Bronchial epithelial cell (primary cell): ENCODE results near the gene SIRPB1. TPM values are rescaled to one million over a fixed set of nuclear protein-coding genes. Genes with fewer than 3 reads are reported as not detected.
"Not testable (repeated sequence)": the region's sequence is repeated elsewhere in the genome, so short reads cannot be mapped to it uniquely, and the experiment has no call there.

Experiments used
- DNase-seq: peaks from one replicate; pipeline ENCODE4 v3.0.0-alpha.2; 2010; ENCODE audit warnings: low read depth
- FAIRE-seq: peaks from 2 replicates; lab custom pipeline; 2011; peaks lifted over from hg19 to GRCh38; lab: Jason Lieb, UNC
- H3K27me3 ChIP-seq: 2 replicates; pipeline ENCODE4 v1.5.1; 2011; ENCODE audit warnings: low read length; ENCODE audit not compliant: control insufficient read depth, insufficient read depth
- H3K36me3 ChIP-seq: 2 replicates; pipeline ENCODE4 v1.5.1; 2011; ENCODE audit warnings: low read length; ENCODE audit not compliant: control insufficient read depth, insufficient read depth
- H3K4me3 ChIP-seq: 2 replicates; pipeline ENCODE4 v1.5.1; 2011; ENCODE audit warnings: mild to moderate bottlenecking, low read depth, low read length, control low read depth
- total RNA-seq: library from RNA; depleted of rRNA; stranded (reverse); fragments of >200 nt; gene quantifications from 2 replicates; pipeline ENCODE4 v1.2.1, GENCODE V29; 2014
- TF ChIP-seq, protein P1 (sequence below): IDR thresholded peaks from 2 replicates; pipeline ENCODE4 v1.5.1; 2011; ENCODE audit warnings: mild to moderate bottlenecking, moderate library complexity, low read length, control low read depth, inconsistent platforms; ENCODE audit not compliant: insufficient read depth, severe bottlenecking

SIRPB1 gene
- total RNA-seq, 1 donor from 2014 or later: not detected

DNA sequence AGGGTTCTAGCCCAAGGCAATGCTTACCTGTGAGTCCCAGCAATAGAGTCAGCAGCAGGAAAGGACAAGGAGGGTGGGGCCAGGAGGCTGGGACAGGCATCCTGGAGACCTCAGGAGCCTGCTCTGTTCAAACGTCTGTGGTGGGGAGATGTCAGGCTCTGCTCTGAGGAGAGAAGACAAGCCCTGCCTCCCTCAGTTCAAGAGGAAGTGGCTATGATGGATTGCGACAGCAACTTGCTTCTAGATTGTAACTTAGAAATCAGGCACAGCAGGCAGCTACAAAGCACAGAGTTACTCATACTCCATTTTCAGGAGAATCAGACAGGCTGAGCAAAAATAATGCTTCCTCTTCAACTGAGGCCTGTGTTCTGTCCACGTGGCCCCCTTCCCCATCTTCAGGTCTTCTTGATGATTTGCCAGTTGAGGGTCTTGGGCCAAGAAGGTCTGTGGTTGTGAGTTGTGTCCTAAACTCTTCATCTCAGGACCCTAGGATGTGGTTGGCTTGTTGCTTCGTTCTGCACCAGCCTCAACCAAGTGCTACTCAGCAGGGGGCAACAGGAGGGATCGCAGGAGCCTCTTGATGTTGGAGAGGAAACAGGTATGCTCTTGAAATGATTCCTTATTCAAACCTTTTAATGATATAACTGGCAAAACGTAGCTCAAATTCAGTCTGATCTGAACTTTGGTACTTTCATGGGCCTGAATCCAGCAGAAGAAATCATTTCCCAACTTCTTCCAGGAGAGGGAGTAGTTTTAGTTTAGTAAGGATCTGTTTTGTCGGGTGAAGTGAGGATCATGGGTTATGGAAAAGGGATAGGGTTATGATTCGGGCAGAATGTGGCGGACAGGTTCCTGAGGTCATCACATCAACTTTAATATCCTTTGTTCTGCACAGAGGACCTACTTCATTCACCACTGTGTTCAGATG is 31.0 kb downstream of the SIRPB1 start:
- H3K4me3 ChIP-seq: no peak overlapping the region
- DNase-seq: peak; percentile 63
- H3K36me3 ChIP-seq: no peaks in the 10 kb centered on the region
- TF ChIP-seq, protein P1, sequence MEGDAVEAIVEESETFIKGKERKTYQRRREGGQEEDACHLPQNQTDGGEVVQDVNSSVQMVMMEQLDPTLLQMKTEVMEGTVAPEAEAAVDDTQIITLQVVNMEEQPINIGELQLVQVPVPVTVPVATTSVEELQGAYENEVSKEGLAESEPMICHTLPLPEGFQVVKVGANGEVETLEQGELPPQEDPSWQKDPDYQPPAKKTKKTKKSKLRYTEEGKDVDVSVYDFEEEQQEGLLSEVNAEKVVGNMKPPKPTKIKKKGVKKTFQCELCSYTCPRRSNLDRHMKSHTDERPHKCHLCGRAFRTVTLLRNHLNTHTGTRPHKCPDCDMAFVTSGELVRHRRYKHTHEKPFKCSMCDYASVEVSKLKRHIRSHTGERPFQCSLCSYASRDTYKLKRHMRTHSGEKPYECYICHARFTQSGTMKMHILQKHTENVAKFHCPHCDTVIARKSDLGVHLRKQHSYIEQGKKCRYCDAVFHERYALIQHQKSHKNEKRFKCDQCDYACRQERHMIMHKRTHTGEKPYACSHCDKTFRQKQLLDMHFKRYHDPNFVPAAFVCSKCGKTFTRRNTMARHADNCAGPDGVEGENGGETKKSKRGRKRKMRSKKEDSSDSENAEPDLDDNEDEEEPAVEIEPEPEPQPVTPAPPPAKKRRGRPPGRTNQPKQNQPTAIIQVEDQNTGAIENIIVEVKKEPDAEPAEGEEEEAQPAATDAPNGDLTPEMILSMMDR: no peak
- FAIRE-seq: no peak
- no peaks in the 10 kb centered on the region for H3K27me3 ChIP-seq

DNA sequence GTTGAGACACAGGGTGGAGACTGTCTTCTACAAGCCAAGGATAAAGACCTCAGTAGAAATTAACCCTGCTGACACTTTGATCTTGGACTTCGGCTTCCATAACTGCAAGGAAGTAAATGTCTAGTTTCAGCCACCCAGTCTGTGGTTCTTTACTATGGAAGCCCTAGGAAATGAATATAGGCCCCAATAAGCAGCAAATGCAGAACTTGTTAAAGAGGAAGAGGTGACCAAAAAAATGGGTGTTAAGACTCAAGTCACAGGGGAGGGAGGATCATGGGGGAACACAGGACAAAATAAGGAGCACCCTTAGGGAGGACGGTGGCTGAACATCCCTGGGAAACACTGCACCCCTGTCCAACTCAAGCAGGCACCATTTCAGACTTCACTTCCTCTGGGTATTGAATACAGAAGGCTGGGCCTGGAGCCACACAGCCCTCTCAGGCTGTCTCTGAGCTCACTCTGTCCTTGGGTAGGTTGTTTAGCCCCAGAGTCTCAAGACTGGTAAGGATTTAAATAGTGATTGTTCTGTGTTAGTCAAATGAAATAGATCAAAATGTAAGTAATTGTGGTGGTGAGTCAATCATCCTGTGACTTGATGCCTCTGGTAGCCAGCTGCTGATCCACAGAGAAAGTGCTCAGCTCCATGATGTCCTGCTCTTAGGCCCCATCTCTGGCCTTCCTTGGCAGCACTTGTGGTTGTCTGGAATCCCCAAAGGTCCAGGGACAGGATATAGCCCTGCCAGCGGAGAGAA is 31.9 kb downstream of the SIRPB1 start:
- TF ChIP-seq, protein P1: no peak
- FAIRE-seq (no peak), DNase-seq (peak; percentile 48)
- no peak overlapping the region for H3K4me3 ChIP-seq
- no peaks in the 10 kb centered on the region for H3K36me3 ChIP-seq
- no peaks in the 10 kb centered on the region for H3K27me3 ChIP-seq

DNA sequence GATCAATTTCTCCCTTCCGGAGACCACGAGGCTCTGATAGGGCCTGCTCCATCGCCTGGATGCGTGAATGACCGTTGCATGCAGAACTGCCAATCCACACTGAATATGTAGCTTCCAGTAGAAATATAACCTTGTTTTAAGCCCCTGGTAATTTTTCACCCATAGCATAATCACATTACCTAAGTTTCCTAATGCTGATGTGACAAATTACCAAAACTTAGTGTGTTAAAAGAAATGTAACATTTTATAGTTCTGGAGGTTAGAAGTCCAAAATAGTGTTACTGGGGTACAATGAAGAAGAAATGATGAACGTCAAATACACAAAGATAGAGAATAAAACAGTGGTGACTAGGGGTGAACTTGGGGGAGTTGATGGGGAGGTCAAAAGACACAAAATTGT is 40.3 kb downstream of the SIRPB1 start:
- no peaks in the 10 kb centered on the region for H3K27me3 ChIP-seq
- DNase-seq: no peak
- H3K4me3 ChIP-seq: no peak overlapping the region
- no peak for FAIRE-seq
- TF ChIP-seq, protein P1: no peak
- no peaks in the 10 kb centered on the region for H3K36me3 ChIP-seq

DNA sequence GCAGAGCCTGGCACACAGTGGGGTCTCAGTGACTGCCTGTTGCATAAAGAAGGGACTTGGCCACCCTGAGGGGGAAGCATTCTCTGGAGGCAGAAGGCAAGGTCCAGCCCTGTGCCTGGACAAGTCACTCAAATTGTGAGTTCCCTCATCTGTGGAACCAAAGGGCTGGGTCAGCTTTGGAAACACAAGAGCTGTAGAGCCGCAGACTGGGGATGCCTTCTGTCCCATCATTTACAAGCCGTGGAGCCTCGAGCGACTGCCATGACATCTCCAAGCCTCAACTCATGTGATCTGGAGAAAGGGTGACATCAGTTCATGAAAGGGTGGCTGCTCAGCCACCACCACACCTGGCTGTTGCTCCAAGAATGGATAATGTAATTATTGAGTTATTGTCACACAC is 41.9 kb downstream of the SIRPB1 start:
- no peaks in the 10 kb centered on the region for H3K36me3 ChIP-seq
- TF ChIP-seq, protein P1: no peak
- FAIRE-seq (peak; percentile 47), DNase-seq (no peak)
- H3K4me3 ChIP-seq: no peak overlapping the region
- no peaks in the 10 kb centered on the region for H3K27me3 ChIP-seq

DNA sequence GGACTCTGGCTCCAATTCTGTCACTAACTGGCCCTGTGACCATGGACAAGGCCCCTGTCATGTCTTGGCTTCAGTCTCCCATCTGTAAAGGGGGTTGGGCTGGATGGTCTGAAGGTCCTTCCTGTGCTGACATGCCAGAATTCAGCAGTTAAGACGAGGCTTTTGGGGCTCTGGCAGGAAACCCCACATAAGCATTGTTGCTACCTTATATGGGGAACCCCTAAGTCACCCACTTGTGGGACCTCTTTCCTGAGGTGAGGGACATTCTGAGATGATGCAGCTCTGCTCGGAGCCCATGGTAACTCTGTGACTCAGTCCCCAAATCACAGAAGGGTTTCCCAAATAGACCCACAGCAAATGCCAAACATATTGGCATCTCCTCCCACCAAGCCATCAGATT is 42.5 kb downstream of the SIRPB1 start:
- not testable (repeated sequence) for DNase-seq, FAIRE-seq, H3K36me3 ChIP-seq, H3K27me3 ChIP-seq, H3K4me3 ChIP-seq

DNA sequence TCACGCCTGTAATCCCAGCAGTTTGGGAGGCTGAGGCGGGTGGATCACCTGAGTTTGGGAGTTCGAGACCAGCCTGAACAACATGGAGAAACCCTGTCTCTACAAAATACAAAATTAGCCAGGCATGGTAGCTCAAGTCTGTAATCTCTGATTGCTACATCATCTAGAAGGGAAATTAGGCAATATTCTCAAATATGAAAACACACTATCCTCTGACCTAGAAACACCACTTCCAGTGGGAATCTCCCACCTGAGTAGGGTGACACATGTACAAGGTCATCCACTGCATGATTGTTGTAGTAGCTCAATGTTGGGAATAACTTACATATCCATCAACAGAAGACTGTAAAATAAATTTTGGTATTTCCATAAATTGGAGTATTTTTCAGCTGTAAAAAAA is 43.2 kb downstream of the SIRPB1 start:
- no peaks in the 10 kb centered on the region for H3K27me3 ChIP-seq
- H3K36me3 ChIP-seq: no peaks in the 10 kb centered on the region
- FAIRE-seq (no peak), DNase-seq (peak; percentile 29)
- H3K4me3 ChIP-seq: no peak overlapping the region
- TF ChIP-seq, protein P1: no peak

DNA sequence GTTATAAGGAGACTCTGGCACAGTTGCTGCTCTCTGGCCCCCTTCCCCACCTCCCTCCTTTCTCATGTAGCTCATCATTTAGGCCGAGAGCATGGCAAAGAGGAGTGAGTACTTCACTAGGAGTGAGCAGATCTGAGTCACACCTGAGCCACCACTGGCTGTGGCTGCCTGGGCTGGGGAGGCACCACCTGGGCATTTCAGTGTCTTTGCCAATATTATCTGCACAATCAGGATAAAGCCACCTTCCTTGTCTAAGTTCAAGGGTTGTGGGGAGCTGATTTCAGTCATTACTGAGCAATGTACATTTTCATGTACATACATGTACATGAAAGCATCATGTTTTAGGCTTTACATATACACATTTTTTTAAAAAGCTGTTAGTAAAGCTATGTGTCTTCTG is 43.8 kb downstream of the SIRPB1 start:
- FAIRE-seq, H3K36me3 ChIP-seq, H3K4me3 ChIP-seq, H3K27me3 ChIP-seq: not testable (repeated sequence)
- peak; percentile 73 for DNase-seq

DNA sequence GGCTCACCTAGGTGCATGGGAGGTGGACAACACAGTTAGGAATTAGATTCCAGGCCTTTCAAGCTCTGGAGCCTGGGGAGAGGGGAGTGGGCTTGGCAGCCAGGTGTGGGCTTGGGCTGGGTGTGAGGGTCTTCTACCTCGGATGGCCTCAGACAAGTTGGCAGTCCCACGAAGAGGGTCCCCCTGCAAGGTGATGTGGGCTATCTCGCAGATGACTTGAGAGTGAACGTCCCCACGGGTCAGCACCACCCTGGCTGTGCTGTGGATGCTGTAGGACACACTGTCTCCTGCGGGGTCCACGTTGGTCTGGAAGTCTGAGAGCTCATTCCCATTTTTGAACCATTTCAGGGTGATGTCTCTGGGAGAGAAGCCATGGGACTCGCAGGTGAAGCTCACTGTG is 48.2 kb downstream of the SIRPB1 start:
- DNase-seq, FAIRE-seq, H3K36me3 ChIP-seq, H3K27me3 ChIP-seq, H3K4me3 ChIP-seq: not testable (repeated sequence)
